Erythroblast (primary cell): Measurements from ENCODE around the gene MTR.

ENCODE experiments used
- GATA1 ChIP-seq: IDR thresholded peaks from 2 replicates; pipeline ENCODE4 v1.6.1; 2011; ENCODE audit warnings: low read depth, mild to moderate bottlenecking, control low read depth, low read length, moderate library complexity
- POLR2A ChIP-seq: IDR thresholded peaks from 2 replicates; pipeline ENCODE4 v1.6.1; 2011; ENCODE audit warnings: mild to moderate bottlenecking, low read length

DNA sequence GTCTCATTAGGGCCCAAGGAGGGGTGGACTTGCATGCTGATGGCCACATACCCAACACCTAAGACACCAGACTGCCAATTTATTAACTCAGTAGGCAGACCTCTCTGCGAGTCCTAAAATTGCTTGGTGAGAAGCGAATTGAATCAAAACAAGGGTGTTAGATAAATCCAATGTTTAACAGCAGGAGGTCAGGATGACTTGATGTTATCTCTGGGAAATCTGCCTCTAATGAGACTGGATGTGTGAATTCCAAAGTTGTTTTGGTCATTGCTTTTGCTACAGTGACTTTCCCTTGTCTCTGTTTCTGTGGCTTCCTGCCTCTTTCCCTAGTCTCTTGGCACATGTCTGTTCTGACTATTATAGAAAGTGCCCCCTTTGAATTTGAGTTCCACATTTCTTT, 20.8 kb downstream of the MTR start:
- TF ChIP-seq POLR2A: no peak
- no peak for TF ChIP-seq GATA1
